Measurements from ENCODE around the gene SRP19. TPM values are rescaled to one million over a fixed set of nuclear protein-coding genes. Genes with fewer than 3 reads are reported as not detected.

Gene SRP19
- total RNA-seq, 1 experiment from 2014 or later: 56.4 TPM

GRCh38 chr5:112860929-112861637 is at the start of gene SRP19 (continued):
- TF ChIP-seq STAT6 (CRISPR knock-in tag; conservative IDR thresholded peaks at IDR 0.05; ENCODE audit: low read depth): no peak
- no peak for TF ChIP-seq ZNF423 (CRISPR knock-in tag; IDR thresholded peaks at IDR 0.05)
- TF ChIP-seq ATF6 (CRISPR knock-in tag; IDR thresholded peaks at IDR 0.05): no peak
- TF ChIP-seq GABPB1 (CRISPR knock-in tag; IDR thresholded peaks at IDR 0.05): peak; percentile 72
- TF ChIP-seq ZNF281 (CRISPR knock-in tag; IDR thresholded peaks at IDR 0.05): peak; percentile 89; the same call in 1 of the 2 replicates
- TF ChIP-seq ATF3 (CRISPR knock-in tag; conservative IDR thresholded peaks at IDR 0.05): peak; percentile 88
- TF ChIP-seq MAX (CRISPR knock-in tag; IDR thresholded peaks at IDR 0.05): peak; percentile 99
- no peak for TF ChIP-seq ZNF425 (CRISPR knock-in tag; conservative IDR thresholded peaks at IDR 0.05)
- TF ChIP-seq ATF1 (CRISPR knock-in tag; IDR thresholded peaks at IDR 0.05): 0 out of 2 replicates have a peak, but pooled peaks have one; percentile 21
- TF ChIP-seq FOXJ3 (CRISPR knock-in tag; IDR thresholded peaks at IDR 0.05; ENCODE audit: borderline replicate concordance): no peak; the same call in 1 of the 2 replicates
- TF ChIP-seq CDX4 (CRISPR knock-in tag; IDR thresholded peaks at IDR 0.05; ENCODE audit: borderline replicate concordance): no peak
- no peak for TF ChIP-seq ZNF512 (CRISPR knock-in tag; IDR thresholded peaks at IDR 0.05; ENCODE audit: borderline replicate concordance)
- TF ChIP-seq NR2C2 (CRISPR knock-in tag; IDR thresholded peaks at IDR 0.05): peak; percentile 85
- TF ChIP-seq ERG (CRISPR knock-in tag; IDR thresholded peaks at IDR 0.05): no peak
- peak; percentile 89; the same call in 1 of the 2 replicates for TF ChIP-seq FOXP1 (CRISPR knock-in tag; IDR thresholded peaks at IDR 0.05; ENCODE audit: borderline replicate concordance)
- no peak for TF ChIP-seq AR (CRISPR knock-in tag; IDR thresholded peaks at IDR 0.05)
- no peak for TF ChIP-seq TCF7 (CRISPR knock-in tag; IDR thresholded peaks at IDR 0.05; ENCODE audit: low read depth)

Data from WTC11 (cell line).